GM12891 (cell line): ENCODE results near the gene SPAG9.

ENCODE experiments used
- POLR2A ChIP-seq: IDR thresholded peaks from 2 replicates; pipeline ENCODE4 v1.6.1; 2011; ENCODE audit warnings: low read depth, low read length, control low read depth
- POLR2AphosphoS5 ChIP-seq: IDR thresholded peaks from 2 replicates; pipeline ENCODE4 v1.6.1; 2011; ENCODE audit warnings: low read depth, low read length, control low read depth

DNA sequence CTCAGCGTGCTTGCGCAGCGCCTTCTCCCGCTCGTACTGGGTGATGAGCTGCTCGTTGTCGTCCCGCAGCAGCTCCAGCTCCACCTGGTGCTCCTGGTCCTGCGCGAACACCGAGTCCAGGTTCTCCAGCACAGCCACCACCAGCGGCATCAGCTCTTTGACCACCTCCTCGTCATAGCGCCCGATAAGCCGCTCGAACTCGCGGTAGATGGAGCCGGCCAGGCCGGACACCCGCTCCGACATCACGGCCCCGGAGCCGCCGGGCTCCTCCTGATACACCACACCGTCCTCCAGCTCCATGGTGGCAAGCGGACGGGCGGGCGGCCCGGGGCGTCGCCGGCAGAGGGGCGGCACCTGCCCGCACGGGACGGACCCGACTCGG lies 320 bp downstream of the SPAG9 start:
- TF ChIP-seq POLR2AphosphoS5 (no peak), POLR2A (no peak)
